HEK293 (cell line): ENCODE results near the gene RBBP8NL.

ENCODE experiments used
- ZBTB1 ChIP-seq: fragments of 450-650 bp; formaldehyde crosslinking; IDR thresholded peaks from 2 replicates; pipeline ENCODE4 v1.5.1; 2016; ENCODE audit warnings: missing biosample characterization, missing genetic modification characterization
- ZBTB21 ChIP-seq: fragments of 450-650 bp; formaldehyde crosslinking; IDR thresholded peaks from 2 replicates; pipeline ENCODE4 v1.5.1; 2017; ENCODE audit warnings: missing biosample characterization, missing genetic modification characterization
- ZNF121 ChIP-seq: fragments of 450-650 bp; formaldehyde crosslinking; IDR thresholded peaks from 2 replicates; pipeline ENCODE4 v1.5.1; 2016; ENCODE audit warnings: missing biosample characterization, missing genetic modification characterization
- ZNF133 ChIP-seq: fragments of 450-650 bp; formaldehyde crosslinking; IDR thresholded peaks from 2 replicates; pipeline ENCODE4 v1.5.1; 2016; ENCODE audit warnings: missing biosample characterization, missing genetic modification characterization
- ZNF157 ChIP-seq: fragments of 450-650 bp; formaldehyde crosslinking; IDR thresholded peaks from 2 replicates; pipeline ENCODE4 v1.5.1; 2016; ENCODE audit warnings: missing biosample characterization, missing genetic modification characterization
- ZNF184 ChIP-seq: fragments of 450-650 bp; IDR thresholded peaks from 2 replicates; pipeline ENCODE4 v1.5.1; 2018; ENCODE audit warnings: missing biosample characterization, mild to moderate bottlenecking, missing genetic modification characterization
- ZNF530 ChIP-seq: fragments of 450-650 bp; formaldehyde crosslinking; IDR thresholded peaks from 2 replicates; pipeline ENCODE4 v1.5.1; 2016; ENCODE audit warnings: low read depth, missing biosample characterization, missing genetic modification characterization
- TF ChIP-seq, protein P1 (sequence below): fragments of 450-650 bp; formaldehyde crosslinking; IDR thresholded peaks from 2 replicates; pipeline ENCODE4 v1.5.1; 2016; ENCODE audit warnings: missing biosample characterization, missing genetic modification characterization
- TF ChIP-seq, protein P2 (sequence below): fragments of 450-650 bp; formaldehyde crosslinking; IDR thresholded peaks from 2 replicates; pipeline ENCODE4; 2016; ENCODE audit warnings: missing biosample characterization, missing genetic modification characterization
- TF ChIP-seq, protein P3 (sequence below): fragments of 450-650 bp; formaldehyde crosslinking; IDR thresholded peaks from 2 replicates; pipeline ENCODE4 v1.5.1; 2016; ENCODE audit warnings: missing biosample characterization, missing genetic modification characterization

DNA sequence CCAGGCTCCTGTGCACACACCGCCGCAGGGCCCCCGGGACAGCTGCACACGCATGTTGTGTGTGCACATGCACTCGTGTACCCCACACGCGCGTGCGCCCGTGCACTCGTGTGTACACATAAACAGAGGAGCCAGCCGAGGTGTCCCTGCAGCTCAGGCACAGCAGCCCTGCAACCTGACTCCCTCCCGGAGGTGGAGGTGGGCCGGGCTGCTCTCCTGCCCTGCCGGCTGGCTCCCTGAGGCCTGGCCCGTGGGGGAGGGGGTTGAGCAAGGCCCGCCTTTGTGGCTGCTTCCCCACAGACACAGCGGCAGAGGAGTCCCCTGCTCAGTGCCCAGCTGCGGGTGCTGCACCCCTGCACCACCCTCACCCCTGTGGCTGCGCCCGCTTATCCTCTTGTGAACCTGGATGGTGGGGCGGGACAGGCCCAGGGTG lies 624 bp downstream of the RBBP8NL start:
- TF ChIP-seq, protein P1, sequence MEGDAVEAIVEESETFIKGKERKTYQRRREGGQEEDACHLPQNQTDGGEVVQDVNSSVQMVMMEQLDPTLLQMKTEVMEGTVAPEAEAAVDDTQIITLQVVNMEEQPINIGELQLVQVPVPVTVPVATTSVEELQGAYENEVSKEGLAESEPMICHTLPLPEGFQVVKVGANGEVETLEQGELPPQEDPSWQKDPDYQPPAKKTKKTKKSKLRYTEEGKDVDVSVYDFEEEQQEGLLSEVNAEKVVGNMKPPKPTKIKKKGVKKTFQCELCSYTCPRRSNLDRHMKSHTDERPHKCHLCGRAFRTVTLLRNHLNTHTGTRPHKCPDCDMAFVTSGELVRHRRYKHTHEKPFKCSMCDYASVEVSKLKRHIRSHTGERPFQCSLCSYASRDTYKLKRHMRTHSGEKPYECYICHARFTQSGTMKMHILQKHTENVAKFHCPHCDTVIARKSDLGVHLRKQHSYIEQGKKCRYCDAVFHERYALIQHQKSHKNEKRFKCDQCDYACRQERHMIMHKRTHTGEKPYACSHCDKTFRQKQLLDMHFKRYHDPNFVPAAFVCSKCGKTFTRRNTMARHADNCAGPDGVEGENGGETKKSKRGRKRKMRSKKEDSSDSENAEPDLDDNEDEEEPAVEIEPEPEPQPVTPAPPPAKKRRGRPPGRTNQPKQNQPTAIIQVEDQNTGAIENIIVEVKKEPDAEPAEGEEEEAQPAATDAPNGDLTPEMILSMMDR (tag by site-specific recombination): no peak
- TF ChIP-seq ZBTB21 (tag by site-specific recombination) (no peak), ZBTB1 (tag by site-specific recombination) (no peak), ZNF157 (no peak), ZNF133 (tag by site-specific recombination) (no peak), ZNF530 (no peak), ZNF121 (tag by site-specific recombination) (no peak), ZNF184 (no peak)
- TF ChIP-seq, protein P2, sequence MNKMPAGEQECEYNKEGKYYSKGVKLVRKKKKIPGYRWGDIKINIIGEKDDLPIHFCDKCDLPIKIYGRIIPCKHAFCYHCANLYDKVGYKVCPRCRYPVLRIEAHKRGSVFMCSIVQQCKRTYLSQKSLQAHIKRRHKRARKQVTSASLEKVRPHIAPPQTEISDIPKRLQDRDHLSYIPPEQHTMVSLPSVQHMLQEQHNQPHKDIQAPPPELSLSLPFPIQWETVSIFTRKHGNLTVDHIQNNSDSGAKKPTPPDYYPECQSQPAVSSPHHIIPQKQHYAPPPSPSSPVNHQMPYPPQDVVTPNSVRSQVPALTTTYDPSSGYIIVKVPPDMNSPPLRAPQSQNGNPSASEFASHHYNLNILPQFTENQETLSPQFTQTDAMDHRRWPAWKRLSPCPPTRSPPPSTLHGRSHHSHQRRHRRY (tag by site-specific recombination): no peak
- TF ChIP-seq, protein P3, sequence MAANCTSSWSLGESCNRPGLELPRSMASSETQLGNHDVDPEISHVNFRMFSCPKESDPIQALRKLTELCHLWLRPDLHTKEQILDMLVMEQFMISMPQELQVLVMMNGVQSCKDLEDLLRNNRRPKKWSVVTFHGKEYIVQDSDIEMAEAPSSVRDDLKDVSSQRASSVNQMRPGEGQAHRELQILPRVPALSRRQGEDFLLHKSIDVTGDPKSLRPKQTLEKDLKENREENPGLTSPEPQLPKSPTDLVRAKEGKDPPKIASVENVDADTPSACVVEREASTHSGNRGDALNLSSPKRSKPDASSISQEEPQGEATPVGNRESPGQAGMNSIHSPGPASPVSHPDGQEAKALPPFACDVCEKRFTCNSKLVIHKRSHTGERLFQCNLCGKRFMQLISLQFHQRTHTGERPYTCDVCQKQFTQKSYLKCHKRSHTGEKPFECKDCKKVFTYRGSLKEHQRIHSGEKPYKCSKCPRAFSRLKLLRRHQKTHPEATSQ: no peak
